GM12864 (cell line): ENCODE measurements around the gene PTPRB.

Experiments
- DNase-seq: peaks from one replicate; pipeline ENCODE4 v3.0.0-alpha.2; 2011; ENCODE audit warnings: low read depth
- H3K4me3 ChIP-seq: 2 replicates; pipeline ENCODE4 v1.5.1; 2011; ENCODE audit warnings: mild to moderate bottlenecking, low read depth, low read length, control low read depth
- TF ChIP-seq, protein P1 (sequence below): IDR thresholded peaks from 2 replicates; pipeline ENCODE4 v1.5.1; 2011; ENCODE audit warnings: low read depth, mild to moderate bottlenecking, moderate library complexity, low read length, control low read depth, inconsistent platforms; ENCODE audit errors: missing control alignments

Gene PTPRB

DNA sequence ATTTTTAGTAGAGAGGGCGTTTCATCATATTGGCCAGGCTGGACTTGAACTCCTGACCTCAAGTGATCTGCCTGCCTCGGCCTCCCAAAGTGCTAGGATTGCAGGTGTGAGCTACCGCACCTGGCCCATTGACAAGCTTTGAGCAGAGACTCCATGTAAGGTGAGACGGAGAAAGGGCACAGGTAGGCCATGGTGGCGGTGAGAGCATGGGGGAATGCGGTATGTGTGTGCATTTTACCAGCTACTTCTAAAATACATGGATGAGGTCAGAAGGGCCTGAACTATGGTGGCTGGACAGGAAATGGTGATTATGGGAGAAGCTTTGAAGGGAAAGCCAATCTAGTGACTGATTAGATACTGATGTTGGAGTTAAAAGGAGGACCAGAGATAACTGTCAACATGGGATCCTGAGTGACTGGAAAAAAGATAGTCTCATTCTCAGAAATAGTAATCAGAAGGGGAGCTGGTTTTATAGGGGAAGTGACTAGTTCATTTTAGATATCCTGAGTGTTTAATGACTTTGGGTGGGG, 21.9 kb upstream of the PTPRB start:
- TF ChIP-seq, protein P1, sequence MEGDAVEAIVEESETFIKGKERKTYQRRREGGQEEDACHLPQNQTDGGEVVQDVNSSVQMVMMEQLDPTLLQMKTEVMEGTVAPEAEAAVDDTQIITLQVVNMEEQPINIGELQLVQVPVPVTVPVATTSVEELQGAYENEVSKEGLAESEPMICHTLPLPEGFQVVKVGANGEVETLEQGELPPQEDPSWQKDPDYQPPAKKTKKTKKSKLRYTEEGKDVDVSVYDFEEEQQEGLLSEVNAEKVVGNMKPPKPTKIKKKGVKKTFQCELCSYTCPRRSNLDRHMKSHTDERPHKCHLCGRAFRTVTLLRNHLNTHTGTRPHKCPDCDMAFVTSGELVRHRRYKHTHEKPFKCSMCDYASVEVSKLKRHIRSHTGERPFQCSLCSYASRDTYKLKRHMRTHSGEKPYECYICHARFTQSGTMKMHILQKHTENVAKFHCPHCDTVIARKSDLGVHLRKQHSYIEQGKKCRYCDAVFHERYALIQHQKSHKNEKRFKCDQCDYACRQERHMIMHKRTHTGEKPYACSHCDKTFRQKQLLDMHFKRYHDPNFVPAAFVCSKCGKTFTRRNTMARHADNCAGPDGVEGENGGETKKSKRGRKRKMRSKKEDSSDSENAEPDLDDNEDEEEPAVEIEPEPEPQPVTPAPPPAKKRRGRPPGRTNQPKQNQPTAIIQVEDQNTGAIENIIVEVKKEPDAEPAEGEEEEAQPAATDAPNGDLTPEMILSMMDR = no peak
- H3K4me3 ChIP-seq = no peak overlapping the region
- no peak for DNase-seq

DNA sequence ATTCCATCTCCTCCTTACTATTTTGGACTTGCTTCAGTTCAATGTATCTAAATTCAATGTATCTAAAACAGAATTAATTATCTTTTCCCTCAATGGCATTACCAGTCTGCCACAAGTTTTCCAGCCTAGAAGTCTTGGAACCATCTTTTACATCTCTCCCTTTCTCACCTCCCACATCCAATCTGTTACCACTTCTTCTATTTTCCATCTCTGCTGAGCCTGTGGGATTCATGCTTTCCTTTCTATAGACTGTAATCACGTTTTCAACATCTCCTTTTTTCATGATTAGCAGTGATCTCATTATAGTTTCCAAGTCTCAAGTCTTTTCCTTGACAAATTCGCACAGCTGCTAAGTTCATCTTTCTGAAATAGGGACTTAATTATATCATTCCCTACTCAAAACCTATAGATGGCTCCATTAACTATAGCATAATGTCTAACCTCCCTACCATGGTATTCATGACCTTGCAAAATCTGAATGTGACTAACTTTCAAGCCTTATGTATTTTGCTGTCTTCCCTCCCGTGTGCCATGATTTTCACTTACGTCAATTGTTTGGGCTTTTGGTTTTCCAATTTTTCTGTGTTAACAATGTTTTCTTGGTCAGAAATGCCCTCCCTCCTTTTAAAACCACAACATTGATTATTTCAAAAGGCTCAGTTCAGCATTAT, 20.5 kb upstream of the PTPRB start:
- TF ChIP-seq, protein P1 = no peak
- no peak overlapping the region for H3K4me3 ChIP-seq
- DNase-seq = no peak

DNA sequence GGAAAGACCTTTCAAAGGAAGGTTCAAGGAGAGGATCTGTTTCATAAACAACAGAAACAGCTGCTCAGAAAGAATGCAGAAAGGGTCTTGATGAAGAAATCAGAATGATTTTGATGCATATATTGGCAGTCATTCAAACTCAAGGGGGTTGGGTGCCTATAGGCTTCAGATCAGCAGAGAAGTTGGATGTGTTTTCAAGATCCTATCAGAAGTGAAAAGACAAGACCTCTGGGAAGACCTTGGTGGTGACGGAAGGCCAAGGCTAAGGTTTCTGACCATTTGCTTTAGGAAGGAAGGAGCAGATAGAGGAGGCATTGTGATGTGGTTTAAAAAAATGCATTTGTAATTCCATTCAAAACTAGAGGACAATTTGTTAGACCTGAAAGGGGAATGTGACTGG, 15.2 kb upstream of the PTPRB start:
- H3K4me3 ChIP-seq = no peak overlapping the region
- TF ChIP-seq, protein P1 = no peak
- no peak for DNase-seq

DNA sequence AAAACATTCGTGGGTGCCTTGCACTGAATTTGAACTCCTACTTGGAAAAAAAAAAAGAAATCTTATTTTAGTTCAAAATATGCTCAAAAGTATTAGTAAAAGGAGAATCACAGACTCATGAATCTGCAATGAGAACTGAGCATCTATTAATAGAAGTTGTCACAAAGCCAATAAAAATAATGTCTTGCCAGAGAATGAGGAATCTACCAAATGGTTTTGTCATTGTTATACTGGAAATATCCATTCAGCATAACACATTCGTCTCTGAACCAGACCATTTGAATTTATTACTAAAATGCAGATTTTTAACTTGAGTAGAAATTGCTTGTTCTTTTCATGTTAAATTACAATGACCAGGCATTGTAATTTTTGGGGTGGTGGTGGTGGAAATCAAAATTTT, 11.6 kb upstream of the PTPRB start:
- TF ChIP-seq, protein P1 = no peak
- DNase-seq = no peak
- no peak overlapping the region for H3K4me3 ChIP-seq

DNA sequence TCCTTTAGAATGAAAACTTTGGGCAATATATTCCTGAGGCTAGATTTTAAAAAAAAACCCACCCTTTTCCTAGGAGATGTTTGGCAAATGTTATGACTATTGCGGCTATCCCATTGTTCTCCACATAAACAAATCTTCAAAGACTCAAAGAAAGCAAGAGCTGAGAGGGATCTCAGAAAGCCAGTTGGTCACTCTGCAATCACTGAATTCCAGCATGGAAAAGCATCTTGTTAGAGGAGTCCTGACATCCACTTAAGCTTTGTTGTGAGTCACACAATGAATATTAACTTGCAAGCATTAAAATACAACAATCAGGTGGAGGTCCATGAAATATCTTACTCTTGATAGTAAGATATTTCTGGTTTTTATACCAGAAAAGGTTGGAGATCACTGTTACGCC, 11.0 kb upstream of the PTPRB start:
- no peak for DNase-seq
- TF ChIP-seq, protein P1 = no peak
- no peak overlapping the region for H3K4me3 ChIP-seq

DNA sequence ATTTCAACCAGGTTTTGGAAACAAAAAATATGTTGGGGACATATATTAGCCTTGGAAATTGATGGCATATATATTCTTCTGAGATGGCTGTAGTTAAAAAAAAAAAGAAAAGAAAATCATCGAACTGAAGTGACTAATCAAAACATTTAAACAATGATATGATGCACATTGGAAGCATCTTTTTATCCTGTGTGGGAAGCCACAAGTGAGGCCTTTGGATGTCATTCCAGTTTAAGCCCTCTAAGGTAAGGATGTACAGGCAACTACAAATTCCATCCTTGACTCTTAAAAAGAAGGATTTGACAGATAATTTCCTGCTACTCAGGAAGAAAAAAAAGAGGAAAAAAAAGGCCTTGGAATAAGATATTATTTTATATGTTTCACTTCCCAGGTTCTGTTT, 9.6 kb upstream of the PTPRB start:
- no peak overlapping the region for H3K4me3 ChIP-seq
- TF ChIP-seq, protein P1 = no peak
- no peak for DNase-seq

DNA sequence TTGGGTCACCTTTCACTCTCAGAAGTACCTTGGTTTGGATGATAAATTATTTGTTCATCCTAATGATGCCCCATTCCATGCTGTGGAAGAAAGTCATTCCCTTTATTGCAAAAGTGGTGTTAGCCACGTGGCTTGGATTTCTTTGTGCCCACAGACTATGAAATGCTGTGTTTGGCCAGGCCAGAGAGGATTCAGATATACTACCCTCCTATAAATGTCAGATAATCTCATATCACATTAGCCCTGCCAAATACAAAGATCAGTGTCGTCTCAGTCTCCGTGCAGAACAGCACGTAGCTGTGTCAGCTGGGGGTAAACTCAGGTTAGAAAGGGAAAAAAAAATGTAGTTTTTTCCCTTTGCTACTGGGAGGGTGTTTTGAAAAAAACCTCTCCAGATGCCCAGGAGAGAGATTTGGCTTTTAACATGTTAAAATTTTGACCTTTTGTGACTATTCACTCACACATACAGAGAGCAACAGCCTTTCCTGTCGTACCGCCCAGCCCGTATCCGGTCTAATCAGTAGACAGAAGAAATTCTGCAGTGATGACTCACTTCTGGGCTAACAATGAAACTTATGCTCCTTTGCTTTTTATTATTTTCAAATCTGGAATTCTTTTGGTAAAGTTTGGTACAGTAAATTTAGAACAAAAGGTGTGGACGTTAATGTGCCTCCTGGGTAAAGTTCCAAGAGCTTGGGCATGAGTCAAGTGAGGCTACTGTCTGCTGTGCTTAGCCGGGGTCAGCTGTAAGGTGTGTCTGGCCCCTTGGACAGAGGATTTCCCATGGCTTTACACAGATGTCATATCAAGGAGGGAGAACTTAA, 8.5 kb upstream of the PTPRB start:
- H3K4me3 ChIP-seq = no peak overlapping the region
- TF ChIP-seq, protein P1 = no peak
- no peak for DNase-seq
